K562 (cell line): ENCODE data around the gene TBC1D2B. TPM values are rescaled to one million over a fixed set of nuclear protein-coding genes. Genes with fewer than 3 reads are reported as not detected.
"Not testable (repeated sequence)": the region's sequence is repeated elsewhere in the genome, so short reads cannot be mapped to it uniquely, and the experiment has no call there.

Experiments
- ATAC-seq: fragments of 200-7000 bp; cut with Tn5 transposase; 3 replicates; pipeline ENCODE4 v1.9.1; 2020; ENCODE audit warnings: moderate library complexity
- BruUV-seq: library from RNA; stranded (reverse); fragments of 400-500 nt; replicated peaks from 2 replicates; lab custom pipeline; 2021; lab: Mats Ljungman, UMichigan
- CTCF ChIA-PET: fragments of 300-600 bp; formaldehyde crosslinking; extraction: SDS; loops from one replicate; lab custom pipeline; 2021; ENCODE audit warnings: low intra/inter-chr PET ratio; lab: Yijun Ruan, JAX
- POLR2A ChIA-PET: fragments of 300-600, 350-650 bp; sonication (Branson Sonifier 250); formaldehyde crosslinking; extraction: SDS; loops from one replicate; lab custom pipeline; 2021; ENCODE audit warnings: antibody characterized with exemption, inconsistent platforms; lab: Yijun Ruan, JAX
- DNase-seq, 4 experiments: peaks; one replicate each; pipeline versions ENCODE4 v3.0.0 to v3.0.0-alpha.2; 2011 to 2018; ENCODE audit warnings: low spot score in 3 of 4, mixed read lengths in 3 of 4; ENCODE audit errors: extremely low read depth in 1 of 4
- FAIRE-seq: peaks from 2 replicates; lab custom pipeline; 2011; peaks lifted over from hg19 to GRCh38; lab: Jason Lieb, UNC
- H2AFZ ChIP-seq: 2 replicates; pipeline ENCODE4 v1.6.0; 2011; ENCODE audit warnings: low read depth, low read length, control low read depth, inconsistent platforms
- H3K27ac ChIP-seq: fragments of 200-600 bp; 3 replicates; pipeline ENCODE4 v1.8.0; 2011; ENCODE audit warnings: low read depth, mild to moderate bottlenecking, control low read depth, inconsistent platforms, low read length, moderate library complexity, mixed read lengths; ENCODE audit errors: extremely low read depth
- H3K27me3 ChIP-seq, 2 experiments: fragments of 300-600 bp in 1 of 2; 2 replicates in 1 of 2; 3 replicates in 1 of 2; pipeline versions ENCODE4 v1.6.0 to v1.8.0; 2011; ENCODE audit warnings: inconsistent platforms in 2 of 2, low read length in 2 of 2, mild to moderate bottlenecking in 1 of 2, mixed read lengths in 1 of 2, moderate library complexity in 1 of 2; ENCODE audit not compliant: control insufficient read depth in 2 of 2, insufficient read depth in 2 of 2
- H3K36me3 ChIP-seq: fragments of 300-600 bp; 3 replicates; pipeline ENCODE4 v1.8.0; 2011; ENCODE audit warnings: mild to moderate bottlenecking, low read length, inconsistent platforms; ENCODE audit not compliant: control insufficient read depth, insufficient read depth
- H3K4me1 ChIP-seq, 2 experiments: fragments of 200-600 bp in 1 of 2; replicated peaks in 1 of 2; 2 replicates in 1 of 2; 3 replicates in 1 of 2; pipeline versions ENCODE4 v1.5.1 to v1.8.0; 2011; ENCODE audit warnings: inconsistent platforms in 2 of 2, low read length in 2 of 2, mild to moderate bottlenecking in 1 of 2, mixed read lengths in 1 of 2, moderate library complexity in 1 of 2; ENCODE audit not compliant: control insufficient read depth in 2 of 2, insufficient read depth in 2 of 2
- H3K4me2 ChIP-seq: 2 replicates; pipeline ENCODE4 v1.6.1; 2011; ENCODE audit warnings: low read length, control low read depth, inconsistent platforms, mixed read lengths; ENCODE audit not compliant: insufficient read depth
- H3K4me3 ChIP-seq: fragments of 200-600 bp; sonication (generic), shearing (Covaris generic); 2 replicates; pipeline ENCODE4 v1.5.1; 2016; ENCODE audit warnings: control low read depth, inconsistent platforms
- H3K79me2 ChIP-seq: fragments of 200-600 bp; 3 replicates; pipeline ENCODE4 v1.8.0; 2011; ENCODE audit warnings: low read length, inconsistent platforms; ENCODE audit not compliant: control insufficient read depth, insufficient read depth
- H3K9ac ChIP-seq, 2 experiments: 2 replicates each; pipeline versions ENCODE4 v1.6.0 to v1.6.1; 2011; ENCODE audit warnings: low read depth in 2 of 2, low read length in 2 of 2, control low read depth in 1 of 2, inconsistent platforms in 1 of 2, mild to moderate bottlenecking in 1 of 2, mixed read lengths in 1 of 2; ENCODE audit not compliant: insufficient read depth in 1 of 2
- H3K9me1 ChIP-seq: one replicate; pipeline ENCODE4 v1.6.0; 2011; ENCODE audit warnings: inconsistent platforms, mild to moderate bottlenecking, low read length, moderate library complexity; ENCODE audit not compliant: control insufficient read depth, insufficient read depth
- H3K9me3 ChIP-seq: replicated peaks from 2 replicates; pipeline ENCODE4 v1.5.1; 2011; ENCODE audit warnings: low read depth, low read length, inconsistent platforms; ENCODE audit not compliant: control insufficient read depth, insufficient read depth
- H4K20me1 ChIP-seq: replicated peaks from 2 replicates; pipeline ENCODE4 v1.6.1; 2011; ENCODE audit warnings: low read length, inconsistent platforms, mixed read lengths; ENCODE audit not compliant: control insufficient read depth, insufficient read depth
- MBD1 ChIP-seq: fragments of 250-450 bp; sonication (Bioruptor Pico); IDR thresholded peaks from 2 replicates; pipeline ENCODE4 v1.8.0; 2022; ENCODE audit warnings: inconsistent platforms
- POLR2B ChIP-seq: fragments of 450-650 bp; IDR thresholded peaks from 2 replicates; pipeline ENCODE4 v1.6.1; 2018; ENCODE audit warnings: low read depth; ENCODE audit not compliant: partially characterized antibody
- ZNF589 ChIP-seq: fragments of 200-800 bp; sonication (Bioruptor generic); IDR thresholded peaks from 2 replicates; pipeline ENCODE4 v1.6.1; 2016; ENCODE audit warnings: low read depth, missing genetic modification characterization, missing compliant biosample characterization
- WGBS: fragments of 100-300 bp; shearing (Covaris generic); methylation state at CpG from one replicate; pipeline ENCODE4 v1.1.6; 2016; ENCODE audit warnings: low coverage, mixed read lengths; ENCODE audit not compliant: insufficient coverage; ENCODE audit errors: missing lambda C conversion rate; 5-methylcytosine and 5-hydroxymethylcytosine counted together
- in situ Hi-C: fragments of 300-500 bp; cut with MboI; formaldehyde crosslinking; loops from 4 replicates; pipeline ENCODE4 v1.15.0; 2018; ENCODE audit warnings: inconsistent platforms, mixed read lengths
- intact Hi-C: fragments of 100-400 bp; cut with micrococcal nuclease; formaldehyde crosslinking; loops from 2 replicates; pipeline ENCODE4 v1.14.2; 2022
- polyA plus RNA-seq, 8 experiments: library from polyadenylated mRNA; depleted of rRNA in 4 of 8; stranded (reverse) in 5 of 8; unstranded in 3 of 8; fragments of >200 nt; fragmentation: Nextera tagmentation in 2 of 8; fragmentation: Illumina TruSeq in 1 of 8; extraction: Ambion mirVana in 2 of 8; extraction: Trizol in 1 of 8; gene quantifications; 2 replicates each; pipeline versions ENCODE4 v1.2.1 to v1.2.3, GENCODE V29; 2011 to 2014; ENCODE audit warnings: inconsistent platforms in 1 of 8, missing spikeins in 1 of 8
- small RNA-seq: library from RNA; depleted of rRNA; stranded (forward); fragments of <200 nt; gene quantifications from one replicate; pipeline ENCODE3, GENCODE V24; 2014
- total RNA-seq, 7 experiments: library from RNA; depleted of rRNA in 6 of 7; stranded (reverse); fragments of >200 nt in 6 of 7; fragmentation: Illumina TruSeq in 2 of 7; extraction: Trizol in 2 of 7; gene quantifications; 2 replicates each; pipeline versions ENCODE4 v1.2.1 to v1.2.3, GENCODE V29; 2011 to 2021; ENCODE audit warnings: low replicate concordance in 1 of 7

The TBC1D2B gene
- total and polyA plus RNA-seq, 9 of the 15 experiments (the other 6 are each of a cell fraction or from before 2014, with no cell fraction given) = 0.15 to 16.3 (median 8.9) TPM

- H4K20me1 ChIP-seq, intact Hi-C loops, H3K27me3 ChIP-seq, H3K9ac ChIP-seq, H3K4me1 ChIP-seq, CTCF ChIA-PET, H3K4me2 ChIP-seq, ATAC-seq, POLR2A ChIA-PET, H2AFZ ChIP-seq, DNase-seq, H3K9me3 ChIP-seq, in situ Hi-C loops, BruUV-seq, H3K79me2 ChIP-seq, H3K4me3 ChIP-seq, H3K36me3 ChIP-seq, H3K27ac ChIP-seq, FAIRE-seq, H3K9me1 ChIP-seq: not testable (repeated sequence)
- WGBS = 6% methylated on average over 1 of the region's 2 CpGs
These were observed 127.0 kb downstream of the TBC1D2B start for GRCh38 chr15:77950470-77950869.

GRCh38 chr15:77945566-77945965 lies 131.9 kb downstream of the TBC1D2B start:
- Histone ChIP-seq H3K36me3 (no peaks in the 10 kb centered on the region), H3K9me1 (no peaks in the 10 kb centered on the region), H3K9me3 (no peaks in the 10 kb centered on the region), H3K4me1 (peaks cover 0 to 8% of the 10 kb centered on the region in 2 experiments; a peak in 3 of 5 replicates), H3K9ac (no peak overlapping the region), H3K79me2 (no peaks in the 10 kb centered on the region), H3K4me3 (no peak overlapping the region), H4K20me1 (no peaks in the 10 kb centered on the region), H3K27me3 (no peaks in the 10 kb centered on the region; a peak in 1 of 5 replicates), H2AFZ (no peak overlapping the region), H3K27ac (no peak overlapping the region), H3K4me2 (no peak overlapping the region)
- ChIA-PET POLR2A (interaction anchor here (0.6 kb wide), 1 partner anchor 32 kb away, joined by 3 read pairs; no protein-coding TSS in a partner anchor), CTCF (no interaction called here)
- ATAC-seq (no peak), DNase-seq (no peak), FAIRE-seq (no peak)
- TF ChIP-seq MBD1 (CRISPR knock-in tag) (no peak), POLR2B (no peak), ZNF589 (CRISPR knock-in tag) (no peak)
- in situ Hi-C loops (loop anchor here (5.0 kb wide), 1 partner anchor 802 kb away; no protein-coding TSS in a partner anchor), intact Hi-C loops (loop anchor here (5.0 kb wide), 1 partner anchor 802 kb away; no protein-coding TSS in a partner anchor)
- BruUV-seq = no TSS peak
- WGBS = 30% methylated on average over 2 of the region's 2 CpGs

Small RNAs within 50 kb of the gene (small RNA-seq; reads per million reads assigned to genes)
- gene RF00092 = not detected

Other genes with a start within 250 kb of the TBC1D2B start
- gene SH2D7, start 14.8 kb upstream of the TBC1D2B start, total RNA-seq (2014; rRNA removed) = not detected in 2 replicates
- gene SH2D7, start 14.8 kb upstream of the TBC1D2B start, total RNA-seq (2014; rRNA removed; fragmentation: Illumina TruSeq; extraction: Trizol) = not detected in 2 replicates
- not detected in 2 replicates for gene SH2D7, start 14.8 kb upstream of the TBC1D2B start, total RNA-seq (2015; rRNA removed; fragmentation: Illumina TruSeq; extraction: Trizol)
- not detected in 2 replicates for gene SH2D7, start 14.8 kb upstream of the TBC1D2B start, total RNA-seq (2021)
- gene SH2D7, start 14.8 kb upstream of the TBC1D2B start, polyA plus RNA-seq (2011; rRNA removed) = not detected in 2 replicates
- not detected in 2 replicates for gene SH2D7, start 14.8 kb upstream of the TBC1D2B start, polyA plus RNA-seq (2014; fragmentation: Illumina TruSeq; extraction: Trizol)
- not detected for gene SH2D7, start 14.8 kb upstream of the TBC1D2B start, polyA plus RNA-seq (2014; fragmentation: Nextera tagmentation; extraction: Ambion mirVana)
- gene SH2D7, start 14.8 kb upstream of the TBC1D2B start, polyA plus RNA-seq (2014; rRNA removed) = not detected in 2 replicates
- gene CIB2, start 53.7 kb upstream of the TBC1D2B start, total RNA-seq (2014; rRNA removed) = 22.4 and 33.3 TPM in 2 replicates
- 12.5 and 15.9 TPM in 2 replicates for gene CIB2, start 53.7 kb upstream of the TBC1D2B start, total RNA-seq (2014; rRNA removed; fragmentation: Illumina TruSeq; extraction: Trizol)
- gene CIB2, start 53.7 kb upstream of the TBC1D2B start, total RNA-seq (2015; rRNA removed; fragmentation: Illumina TruSeq; extraction: Trizol) = 18.5 and 19.6 TPM in 2 replicates
- 18.3 and 22.9 TPM in 2 replicates for gene CIB2, start 53.7 kb upstream of the TBC1D2B start, total RNA-seq (2021)
- 37.4 and 38.2 TPM in 2 replicates for gene CIB2, start 53.7 kb upstream of the TBC1D2B start, polyA plus RNA-seq (2011; rRNA removed)
- 27.3 and 32.7 TPM in 2 replicates for gene CIB2, start 53.7 kb upstream of the TBC1D2B start, polyA plus RNA-seq (2014; fragmentation: Illumina TruSeq; extraction: Trizol)
- 1 to 10 TPM; 1.5 to 2.0 TPM for gene CIB2, start 53.7 kb upstream of the TBC1D2B start, polyA plus RNA-seq (2014; fragmentation: Nextera tagmentation; extraction: Ambion mirVana)
- 19.4 and 26.5 TPM in 2 replicates for gene CIB2, start 53.7 kb upstream of the TBC1D2B start, polyA plus RNA-seq (2014; rRNA removed)
- gene IDH3A, start 71.7 kb upstream of the TBC1D2B start, total RNA-seq (2014; rRNA removed) = 37.4 and 56.3 TPM in 2 replicates
- 94.5 and 101 TPM in 2 replicates for gene IDH3A, start 71.7 kb upstream of the TBC1D2B start, total RNA-seq (2014; rRNA removed; fragmentation: Illumina TruSeq; extraction: Trizol)
- gene IDH3A, start 71.7 kb upstream of the TBC1D2B start, total RNA-seq (2015; rRNA removed; fragmentation: Illumina TruSeq; extraction: Trizol) = 77.4 and 87.2 TPM in 2 replicates
- gene IDH3A, start 71.7 kb upstream of the TBC1D2B start, total RNA-seq (2021) = 130 and 131 TPM in 2 replicates
- gene IDH3A, start 71.7 kb upstream of the TBC1D2B start, polyA plus RNA-seq (2011; rRNA removed) = 88.5 and 115 TPM in 2 replicates
- 107 and 116 TPM in 2 replicates for gene IDH3A, start 71.7 kb upstream of the TBC1D2B start, polyA plus RNA-seq (2014; fragmentation: Illumina TruSeq; extraction: Trizol)
- 100 to 1,000 TPM; 190 to 249 TPM for gene IDH3A, start 71.7 kb upstream of the TBC1D2B start, polyA plus RNA-seq (2014; fragmentation: Nextera tagmentation; extraction: Ambion mirVana)
- 70.0 and 86.7 TPM in 2 replicates for gene IDH3A, start 71.7 kb upstream of the TBC1D2B start, polyA plus RNA-seq (2014; rRNA removed)
- gene ACSBG1, start 156.9 kb upstream of the TBC1D2B start, total RNA-seq (2014; rRNA removed) = 2.5 and 3.3 TPM in 2 replicates
- gene ACSBG1, start 156.9 kb upstream of the TBC1D2B start, total RNA-seq (2014; rRNA removed; fragmentation: Illumina TruSeq; extraction: Trizol) = 3.1 and 3.7 TPM in 2 replicates
- gene ACSBG1, start 156.9 kb upstream of the TBC1D2B start, total RNA-seq (2015; rRNA removed; fragmentation: Illumina TruSeq; extraction: Trizol) = 0.83 TPM in 2 replicates
- gene ACSBG1, start 156.9 kb upstream of the TBC1D2B start, total RNA-seq (2021) = 2.6 and 3.3 TPM in 2 replicates
- 1.2 and 2.0 TPM in 2 replicates for gene ACSBG1, start 156.9 kb upstream of the TBC1D2B start, polyA plus RNA-seq (2011; rRNA removed)
- 4.8 and 6.4 TPM in 2 replicates for gene ACSBG1, start 156.9 kb upstream of the TBC1D2B start, polyA plus RNA-seq (2014; fragmentation: Illumina TruSeq; extraction: Trizol)
- under 1 TPM; 0.36 to 0.75 TPM for gene ACSBG1, start 156.9 kb upstream of the TBC1D2B start, polyA plus RNA-seq (2014; fragmentation: Nextera tagmentation; extraction: Ambion mirVana)
- gene ACSBG1, start 156.9 kb upstream of the TBC1D2B start, polyA plus RNA-seq (2014; rRNA removed) = 4.6 and 5.0 TPM in 2 replicates
- not detected in 2 replicates for gene DNAJA4, start 186.9 kb upstream of the TBC1D2B start, total RNA-seq (2014; rRNA removed)
- gene DNAJA4, start 186.9 kb upstream of the TBC1D2B start, total RNA-seq (2014; rRNA removed; fragmentation: Illumina TruSeq; extraction: Trizol) = 0.11 TPM in 1 of 2 replicates, not detected in the other
- gene DNAJA4, start 186.9 kb upstream of the TBC1D2B start, total RNA-seq (2015; rRNA removed; fragmentation: Illumina TruSeq; extraction: Trizol) = 0.08 TPM in 1 of 2 replicates, not detected in the other
- 0.16 and 0.25 TPM in 2 replicates for gene DNAJA4, start 186.9 kb upstream of the TBC1D2B start, total RNA-seq (2021)
- gene DNAJA4, start 186.9 kb upstream of the TBC1D2B start, polyA plus RNA-seq (2011; rRNA removed) = 0.05 and 0.15 TPM in 2 replicates
- not detected in 2 replicates for gene DNAJA4, start 186.9 kb upstream of the TBC1D2B start, polyA plus RNA-seq (2014; fragmentation: Illumina TruSeq; extraction: Trizol)
- gene DNAJA4, start 186.9 kb upstream of the TBC1D2B start, polyA plus RNA-seq (2014; fragmentation: Nextera tagmentation; extraction: Ambion mirVana) = 1 to 10 TPM in 1 of 2 experiments, under 1 TPM in 1; 0.56 to 1.0 TPM
- 0.09 TPM in 1 of 2 replicates, not detected in the other for gene DNAJA4, start 186.9 kb upstream of the TBC1D2B start, polyA plus RNA-seq (2014; rRNA removed)
- 99.3 and 118 TPM in 2 replicates for gene SKIC8, start 221.9 kb upstream of the TBC1D2B start, total RNA-seq (2014; rRNA removed)
- gene SKIC8, start 221.9 kb upstream of the TBC1D2B start, total RNA-seq (2014; rRNA removed; fragmentation: Illumina TruSeq; extraction: Trizol) = 139 and 146 TPM in 2 replicates
- 152 and 164 TPM in 2 replicates for gene SKIC8, start 221.9 kb upstream of the TBC1D2B start, total RNA-seq (2015; rRNA removed; fragmentation: Illumina TruSeq; extraction: Trizol)
- gene SKIC8, start 221.9 kb upstream of the TBC1D2B start, total RNA-seq (2021) = 79.5 and 87.3 TPM in 2 replicates
- 158 and 224 TPM in 2 replicates for gene SKIC8, start 221.9 kb upstream of the TBC1D2B start, polyA plus RNA-seq (2011; rRNA removed)
- 124 and 127 TPM in 2 replicates for gene SKIC8, start 221.9 kb upstream of the TBC1D2B start, polyA plus RNA-seq (2014; fragmentation: Illumina TruSeq; extraction: Trizol)
- gene SKIC8, start 221.9 kb upstream of the TBC1D2B start, polyA plus RNA-seq (2014; fragmentation: Nextera tagmentation; extraction: Ambion mirVana) = 100 to 1,000 TPM; 352 to 389 TPM
- gene SKIC8, start 221.9 kb upstream of the TBC1D2B start, polyA plus RNA-seq (2014; rRNA removed) = 140 and 168 TPM in 2 replicates